ENCODE results near the gene CEP162.
"Not testable (repeated sequence)": the region's sequence is repeated elsewhere in the genome, so short reads cannot be mapped to it uniquely, and the experiment has no call there.

DNA sequence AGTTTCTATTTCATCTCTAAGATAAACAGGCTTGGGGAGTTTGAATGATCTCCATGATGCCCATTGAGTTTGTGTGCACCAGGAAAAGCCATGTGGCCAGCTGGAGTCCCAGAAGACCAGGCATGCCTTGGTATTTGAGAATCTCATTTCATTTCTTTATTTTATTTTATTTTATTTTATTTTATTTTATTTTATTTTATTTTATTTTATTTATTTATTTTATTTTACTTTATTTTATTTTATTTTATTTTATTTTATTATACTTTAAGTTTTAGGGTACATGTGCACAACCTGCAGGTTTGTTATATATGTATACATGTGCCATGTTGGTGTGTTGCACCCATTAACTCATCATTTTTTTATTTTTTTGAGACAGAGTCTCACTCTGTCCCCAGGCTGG lies 142.7 kb downstream of the CEP162 start:
- TF ChIP-seq, protein P1, sequence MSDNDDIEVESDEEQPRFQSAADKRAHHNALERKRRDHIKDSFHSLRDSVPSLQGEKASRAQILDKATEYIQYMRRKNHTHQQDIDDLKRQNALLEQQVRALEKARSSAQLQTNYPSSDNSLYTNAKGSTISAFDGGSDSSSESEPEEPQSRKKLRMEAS (CRISPR knock-in tag; IDR thresholded peaks at IDR 0.05) = not testable (repeated sequence)
- TF ChIP-seq, protein P2, sequence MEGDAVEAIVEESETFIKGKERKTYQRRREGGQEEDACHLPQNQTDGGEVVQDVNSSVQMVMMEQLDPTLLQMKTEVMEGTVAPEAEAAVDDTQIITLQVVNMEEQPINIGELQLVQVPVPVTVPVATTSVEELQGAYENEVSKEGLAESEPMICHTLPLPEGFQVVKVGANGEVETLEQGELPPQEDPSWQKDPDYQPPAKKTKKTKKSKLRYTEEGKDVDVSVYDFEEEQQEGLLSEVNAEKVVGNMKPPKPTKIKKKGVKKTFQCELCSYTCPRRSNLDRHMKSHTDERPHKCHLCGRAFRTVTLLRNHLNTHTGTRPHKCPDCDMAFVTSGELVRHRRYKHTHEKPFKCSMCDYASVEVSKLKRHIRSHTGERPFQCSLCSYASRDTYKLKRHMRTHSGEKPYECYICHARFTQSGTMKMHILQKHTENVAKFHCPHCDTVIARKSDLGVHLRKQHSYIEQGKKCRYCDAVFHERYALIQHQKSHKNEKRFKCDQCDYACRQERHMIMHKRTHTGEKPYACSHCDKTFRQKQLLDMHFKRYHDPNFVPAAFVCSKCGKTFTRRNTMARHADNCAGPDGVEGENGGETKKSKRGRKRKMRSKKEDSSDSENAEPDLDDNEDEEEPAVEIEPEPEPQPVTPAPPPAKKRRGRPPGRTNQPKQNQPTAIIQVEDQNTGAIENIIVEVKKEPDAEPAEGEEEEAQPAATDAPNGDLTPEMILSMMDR (IDR thresholded peaks at IDR 0.05) = not testable (repeated sequence)
- TF ChIP-seq, protein P3, sequence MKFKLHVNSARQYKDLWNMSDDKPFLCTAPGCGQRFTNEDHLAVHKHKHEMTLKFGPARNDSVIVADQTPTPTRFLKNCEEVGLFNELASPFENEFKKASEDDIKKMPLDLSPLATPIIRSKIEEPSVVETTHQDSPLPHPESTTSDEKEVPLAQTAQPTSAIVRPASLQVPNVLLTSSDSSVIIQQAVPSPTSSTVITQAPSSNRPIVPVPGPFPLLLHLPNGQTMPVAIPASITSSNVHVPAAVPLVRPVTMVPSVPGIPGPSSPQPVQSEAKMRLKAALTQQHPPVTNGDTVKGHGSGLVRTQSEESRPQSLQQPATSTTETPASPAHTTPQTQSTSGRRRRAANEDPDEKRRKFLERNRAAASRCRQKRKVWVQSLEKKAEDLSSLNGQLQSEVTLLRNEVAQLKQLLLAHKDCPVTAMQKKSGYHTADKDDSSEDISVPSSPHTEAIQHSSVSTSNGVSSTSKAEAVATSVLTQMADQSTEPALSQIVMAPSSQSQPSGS (CRISPR knock-in tag; IDR thresholded peaks at IDR 0.05; ENCODE audit: borderline replicate concordance, low read depth) = not testable (repeated sequence)
- not testable (repeated sequence) for TF ChIP-seq ESRRA (CRISPR knock-in tag; IDR thresholded peaks at IDR 0.05; ENCODE audit: borderline replicate concordance); NR1H2 (CRISPR knock-in tag; IDR thresholded peaks at IDR 0.05); PRRX2 (CRISPR knock-in tag; IDR thresholded peaks at IDR 0.05); TEAD4 (CRISPR knock-in tag; IDR thresholded peaks at IDR 0.05); CREM (CRISPR knock-in tag; IDR thresholded peaks at IDR 0.05); ZNF423 (CRISPR knock-in tag; IDR thresholded peaks at IDR 0.05)
- TF ChIP-seq, protein P4, sequence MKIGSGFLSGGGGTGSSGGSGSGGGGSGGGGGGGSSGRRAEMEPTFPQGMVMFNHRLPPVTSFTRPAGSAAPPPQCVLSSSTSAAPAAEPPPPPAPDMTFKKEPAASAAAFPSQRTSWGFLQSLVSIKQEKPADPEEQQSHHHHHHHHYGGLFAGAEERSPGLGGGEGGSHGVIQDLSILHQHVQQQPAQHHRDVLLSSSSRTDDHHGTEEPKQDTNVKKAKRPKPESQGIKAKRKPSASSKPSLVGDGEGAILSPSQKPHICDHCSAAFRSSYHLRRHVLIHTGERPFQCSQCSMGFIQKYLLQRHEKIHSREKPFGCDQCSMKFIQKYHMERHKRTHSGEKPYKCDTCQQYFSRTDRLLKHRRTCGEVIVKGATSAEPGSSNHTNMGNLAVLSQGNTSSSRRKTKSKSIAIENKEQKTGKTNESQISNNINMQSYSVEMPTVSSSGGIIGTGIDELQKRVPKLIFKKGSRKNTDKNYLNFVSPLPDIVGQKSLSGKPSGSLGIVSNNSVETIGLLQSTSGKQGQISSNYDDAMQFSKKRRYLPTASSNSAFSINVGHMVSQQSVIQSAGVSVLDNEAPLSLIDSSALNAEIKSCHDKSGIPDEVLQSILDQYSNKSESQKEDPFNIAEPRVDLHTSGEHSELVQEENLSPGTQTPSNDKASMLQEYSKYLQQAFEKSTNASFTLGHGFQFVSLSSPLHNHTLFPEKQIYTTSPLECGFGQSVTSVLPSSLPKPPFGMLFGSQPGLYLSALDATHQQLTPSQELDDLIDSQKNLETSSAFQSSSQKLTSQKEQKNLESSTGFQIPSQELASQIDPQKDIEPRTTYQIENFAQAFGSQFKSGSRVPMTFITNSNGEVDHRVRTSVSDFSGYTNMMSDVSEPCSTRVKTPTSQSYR (CRISPR knock-in tag; IDR thresholded peaks at IDR 0.05) = not testable (repeated sequence)

Measured in WTC11 (cell line).